ES-I3 (cell line): Measurements from ENCODE around the gene MAGEA10.
"Not testable (repeated sequence)": the region's sequence is repeated elsewhere in the genome, so short reads cannot be mapped to it uniquely, and the experiment has no call there.

Experiments
- H3K36me3 ChIP-seq: 2 replicates; pipeline ENCODE4 v1.6.1; 2013; ENCODE audit warnings: mild to moderate bottlenecking, low read length, control low read depth, moderate library complexity; ENCODE audit not compliant: insufficient read depth
- H3K4me1 ChIP-seq: 2 replicates; pipeline ENCODE4 v1.6.1; 2013; ENCODE audit warnings: mild to moderate bottlenecking, control low read depth, low read length; ENCODE audit not compliant: insufficient read depth
- H3K9ac ChIP-seq: 2 replicates; pipeline ENCODE4 v1.6.1; 2013; ENCODE audit warnings: low read depth, mild to moderate bottlenecking, low read length, moderate library complexity
- H3K9me3 ChIP-seq: 2 replicates; pipeline ENCODE4 v1.6.1; 2013; ENCODE audit warnings: mild to moderate bottlenecking, low read length, moderate library complexity; ENCODE audit not compliant: control insufficient read depth, insufficient read depth

The MAGEA10 gene

GRCh38 chrX:152138388-152138784, at the start of gene MAGEA10:
Gene MAGEA10, minus strand, starts transcription at chrX:152138577. Its CDS starts 2,957 bp downstream, at chrX:152135620.
- Histone ChIP-seq H3K36me3 (no peaks in the 10 kb centered on the region), H3K9ac (no peak within 1 kb of the TSS), H3K9me3 (no peaks in the 10 kb centered on the region), H3K4me1 (no peaks in the 10 kb centered on the region)

DNA sequence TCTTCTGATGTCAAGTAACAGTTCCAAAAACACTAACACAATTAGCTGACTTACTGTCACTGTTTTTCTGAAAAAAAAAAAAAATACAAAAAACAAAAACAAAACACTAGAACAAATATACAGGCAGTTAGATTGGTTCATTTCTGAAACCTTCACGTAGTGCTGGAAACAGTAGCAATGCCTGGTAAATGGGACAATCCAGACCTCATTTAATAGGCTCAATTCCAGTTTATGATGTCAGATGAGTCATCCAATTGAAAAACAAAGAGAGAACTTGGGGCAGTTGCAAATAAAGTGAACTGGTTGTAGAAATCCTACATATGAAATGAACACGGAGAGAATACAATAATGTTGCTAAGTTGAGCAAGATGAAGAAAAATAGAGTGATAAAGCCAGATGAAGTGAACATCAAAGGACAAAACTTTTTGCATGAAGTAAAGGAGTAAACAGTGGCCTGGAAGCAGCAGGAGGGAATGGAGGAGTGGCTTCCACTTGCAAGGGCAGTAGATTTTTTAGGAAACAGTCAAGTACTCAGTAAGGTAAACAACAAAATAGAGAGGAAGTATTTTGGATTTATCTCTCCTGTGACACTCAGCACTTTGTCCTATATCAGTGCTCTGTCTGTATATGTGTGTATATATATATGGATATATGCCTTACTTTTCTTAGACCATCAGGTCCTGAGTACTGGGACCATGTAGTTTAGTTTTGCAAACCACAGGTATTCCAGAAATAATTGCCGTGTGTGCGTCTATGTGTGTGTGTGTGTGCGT, 39.3 kb upstream of the MAGEA10 start:
- Histone ChIP-seq H3K9me3 (no peaks in the 10 kb centered on the region), H3K4me1 (0 out of 2 replicates have a peak, but pooled peaks cover 7% of the 10 kb centered on the region), H3K36me3 (no peaks in the 10 kb centered on the region), H3K9ac (no peak overlapping the region)

GRCh38 chrX:152177052-152177451, 38.7 kb upstream of the MAGEA10 start:
- no peak overlapping the region for H3K9ac ChIP-seq

GRCh38 chrX:152175892-152176291, 37.5 kb upstream of the MAGEA10 start:
- not testable (repeated sequence) for H3K9me3 ChIP-seq, H3K9ac ChIP-seq, H3K36me3 ChIP-seq, H3K4me1 ChIP-seq

More at GRCh38 chrX:152177052-152177451, 38.7 kb upstream of the MAGEA10 start:
- 0 out of 2 replicates have a peak, but pooled peaks cover 7% of the 10 kb centered on the region for H3K4me1 ChIP-seq
- H3K36me3 ChIP-seq: no peaks in the 10 kb centered on the region
- no peaks in the 10 kb centered on the region for H3K9me3 ChIP-seq

GRCh38 chrX:152173923-152174322, 35.5 kb upstream of the MAGEA10 start:
- not testable (repeated sequence) for H3K9me3 ChIP-seq

GRCh38 chrX:152170621-152171020, 32.2 kb upstream of the MAGEA10 start:
- H3K9me3 ChIP-seq: no peaks in the 10 kb centered on the region
- no peaks in the 10 kb centered on the region for H3K4me1 ChIP-seq
- H3K36me3 ChIP-seq: no peaks in the 10 kb centered on the region
- no peak overlapping the region for H3K9ac ChIP-seq

More at GRCh38 chrX:152173923-152174322, 35.5 kb upstream of the MAGEA10 start:
- H3K9ac ChIP-seq, H3K36me3 ChIP-seq, H3K4me1 ChIP-seq: not testable (repeated sequence)

DNA sequence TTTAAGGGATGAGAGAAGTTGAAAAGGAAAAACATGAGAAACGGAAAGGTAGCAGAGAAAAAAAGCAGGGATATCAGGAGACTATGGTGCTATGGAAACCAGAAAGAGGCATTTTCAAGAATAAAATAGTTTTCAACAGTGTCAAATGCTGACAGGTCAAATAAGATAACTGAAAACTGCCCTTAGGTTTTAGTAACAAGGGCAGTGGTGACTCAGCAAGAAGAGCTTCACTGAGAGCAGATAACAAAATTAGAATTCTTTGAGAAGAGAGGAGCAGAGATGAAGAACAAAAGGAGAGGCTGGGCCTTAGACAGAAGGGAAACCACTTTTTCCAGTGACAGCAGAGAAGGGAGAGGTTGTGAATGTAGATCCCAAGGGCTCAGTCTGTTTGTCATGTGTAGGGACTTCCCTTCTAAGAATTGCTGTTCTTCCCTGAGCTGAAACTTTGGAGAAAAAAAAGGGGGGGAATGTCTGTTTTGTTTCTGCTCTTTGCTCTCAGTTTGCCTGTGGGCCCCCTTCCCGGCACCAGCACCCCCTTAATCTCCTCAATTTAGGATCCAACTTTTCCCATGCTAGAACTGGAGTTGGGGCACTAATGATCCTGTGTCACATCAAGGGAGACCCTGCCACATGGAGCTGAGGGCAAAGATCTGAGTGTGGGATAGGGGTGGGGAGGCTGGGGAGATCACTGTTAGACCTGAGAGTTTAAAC, 26.8 kb upstream of the MAGEA10 start:
- no peaks in the 10 kb centered on the region for H3K36me3 ChIP-seq
- no peak overlapping the region for H3K9ac ChIP-seq
- no peaks in the 10 kb centered on the region for H3K9me3 ChIP-seq
- no peaks in the 10 kb centered on the region for H3K4me1 ChIP-seq

DNA sequence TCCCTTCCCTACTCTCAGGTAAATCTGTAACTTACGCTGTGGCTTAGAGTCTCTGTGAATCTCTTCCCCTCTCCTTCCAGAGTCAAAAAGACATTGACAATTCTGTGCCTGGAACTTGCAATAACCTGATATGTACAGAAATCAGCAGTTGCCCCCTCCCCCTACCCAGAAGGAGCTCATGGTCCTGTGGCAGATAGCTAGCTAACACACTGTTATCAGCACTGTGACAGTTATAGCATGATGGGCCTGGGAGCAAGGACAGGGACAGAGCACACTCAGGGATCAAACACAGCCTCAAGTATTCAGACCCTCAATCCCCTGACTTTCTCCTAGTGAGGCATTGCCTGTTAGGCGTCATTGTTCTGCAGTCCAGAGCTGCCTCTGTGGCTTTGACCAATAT, 18.7 kb upstream of the MAGEA10 start:
- Histone ChIP-seq H3K9me3 (no peaks in the 10 kb centered on the region), H3K9ac (no peak overlapping the region), H3K36me3 (no peaks in the 10 kb centered on the region), H3K4me1 (no peaks in the 10 kb centered on the region)

DNA sequence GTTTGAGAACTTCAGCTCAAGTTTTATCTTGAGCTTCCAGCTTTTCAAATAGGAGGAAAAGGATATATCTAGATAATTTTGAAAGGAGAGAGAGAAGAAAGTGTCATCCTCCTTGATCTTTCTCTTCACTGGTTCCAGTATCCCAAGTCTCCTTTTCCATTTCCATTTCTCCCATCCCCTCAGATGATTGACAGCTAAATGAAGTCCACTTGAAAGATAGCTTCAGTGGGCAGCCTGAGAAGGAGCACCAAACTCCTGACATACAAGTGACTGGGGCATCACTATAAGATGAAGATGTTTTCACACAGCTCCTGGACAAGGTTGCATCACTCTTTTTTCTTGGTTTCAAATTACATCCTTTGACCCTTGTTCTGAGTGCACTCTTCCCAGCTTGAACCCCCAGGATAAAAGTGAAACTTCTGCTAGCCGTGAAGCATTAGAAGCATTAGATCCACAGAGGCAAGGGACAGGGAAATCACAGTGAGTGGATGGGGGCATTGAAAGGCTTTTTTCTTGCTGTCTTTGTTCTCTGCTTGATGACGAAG, 17.5 kb upstream of the MAGEA10 start:
- Histone ChIP-seq H3K9ac (no peak overlapping the region), H3K9me3 (no peaks in the 10 kb centered on the region), H3K36me3 (no peaks in the 10 kb centered on the region), H3K4me1 (peaks cover 5% of the 10 kb centered on the region)

- Histone ChIP-seq H3K9ac (no peak overlapping the region), H3K9me3 (no peaks in the 10 kb centered on the region), H3K36me3 (no peaks in the 10 kb centered on the region), H3K4me1 (peaks cover 16% of the 10 kb centered on the region)
Observed at GRCh38 chrX:152154050-152154449, 15.7 kb upstream of the MAGEA10 start.

GRCh38 chrX:152151256-152151655, 12.9 kb upstream of the MAGEA10 start:
- no peaks in the 10 kb centered on the region for H3K9me3 ChIP-seq
- H3K9ac ChIP-seq: no peak overlapping the region
- no peaks in the 10 kb centered on the region for H3K36me3 ChIP-seq
- H3K4me1 ChIP-seq: peaks cover 16% of the 10 kb centered on the region

DNA sequence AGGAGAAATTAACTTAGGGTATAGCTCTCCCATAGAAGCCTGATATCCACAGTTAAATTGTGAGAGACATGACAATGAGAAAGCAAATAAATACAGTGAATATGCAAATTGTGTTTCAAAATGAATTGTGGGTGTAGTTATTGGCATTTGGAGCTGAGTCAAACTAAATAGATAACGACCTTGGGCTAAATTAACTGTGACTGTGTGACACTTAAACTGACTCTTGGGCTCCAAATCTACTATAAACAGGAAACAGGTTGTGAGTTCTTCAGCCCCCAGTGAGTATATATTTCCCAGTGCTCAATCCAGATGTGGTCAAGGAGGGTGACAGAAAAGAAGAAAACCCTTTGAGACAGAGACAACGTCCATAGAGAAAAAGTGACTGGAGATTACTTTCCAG, 11.3 kb upstream of the MAGEA10 start:
- H3K9ac ChIP-seq: no peak overlapping the region

DNA sequence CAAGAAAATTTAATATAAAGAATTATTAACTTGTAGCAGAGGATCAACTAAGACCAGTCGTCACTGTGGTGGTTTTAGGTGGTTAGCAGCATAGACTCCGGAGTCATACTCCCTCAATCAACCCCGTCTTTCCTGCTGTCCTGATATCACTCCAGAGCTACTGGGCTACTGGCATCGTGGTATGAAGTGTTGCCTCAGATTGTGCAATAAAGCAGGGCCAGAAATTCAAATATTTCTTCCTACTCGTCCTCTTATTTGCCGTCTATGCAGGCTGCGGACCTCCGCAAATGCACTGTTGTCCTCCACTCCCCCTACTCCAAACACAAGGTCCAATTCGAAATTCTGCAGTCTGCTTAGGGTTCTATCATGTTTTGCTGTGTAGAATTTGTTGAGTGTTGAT, 1.2 kb upstream of the MAGEA10 start:
- H3K36me3 ChIP-seq: no peaks in the 10 kb centered on the region
- no peaks in the 10 kb centered on the region for H3K4me1 ChIP-seq
- H3K9me3 ChIP-seq: no peaks in the 10 kb centered on the region
- H3K9ac ChIP-seq: no peak overlapping the region

More for the DNA sequence above, 11.3 kb upstream of the MAGEA10 start:
- Histone ChIP-seq H3K9me3 (no peaks in the 10 kb centered on the region), H3K4me1 (peaks cover 16% of the 10 kb centered on the region), H3K36me3 (no peaks in the 10 kb centered on the region)

GRCh38 chrX:152137771-152138387, 498 bp downstream of the MAGEA10 start:
- Histone ChIP-seq H3K9me3 (no peaks in the 10 kb centered on the region), H3K9ac (no peak overlapping the region), H3K4me1 (no peaks in the 10 kb centered on the region), H3K36me3 (no peaks in the 10 kb centered on the region)
